ENCODE results near the gene SDK2.

The SDK2 gene

GRCh38 chr17:73609758-73610157 lies 34.5 kb downstream of the SDK2 start:
- no peak for DNase-seq (ENCODE audit: low read depth)

DNA sequence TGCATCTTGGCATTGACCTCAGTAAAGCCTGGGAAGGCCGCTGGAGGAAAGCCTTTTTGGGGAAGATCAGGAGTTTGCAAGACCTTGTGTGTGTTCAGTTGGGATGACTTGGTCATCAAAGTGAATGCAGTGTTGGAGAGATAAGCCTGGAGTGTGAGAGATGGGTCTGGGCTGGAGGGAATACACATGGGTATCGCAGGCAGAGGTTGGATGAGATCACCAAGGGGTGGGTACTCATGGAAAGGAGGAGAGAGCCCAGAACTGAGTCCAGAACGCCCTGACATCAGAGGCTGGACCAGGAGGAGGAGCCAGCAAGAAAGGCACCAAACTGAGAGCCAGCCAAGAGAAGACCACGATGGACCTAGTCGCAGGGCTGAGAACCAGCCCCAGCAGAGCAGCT lies 35.2 kb downstream of the SDK2 start:
- DNase-seq (ENCODE audit: low read depth) = no peak

DNA sequence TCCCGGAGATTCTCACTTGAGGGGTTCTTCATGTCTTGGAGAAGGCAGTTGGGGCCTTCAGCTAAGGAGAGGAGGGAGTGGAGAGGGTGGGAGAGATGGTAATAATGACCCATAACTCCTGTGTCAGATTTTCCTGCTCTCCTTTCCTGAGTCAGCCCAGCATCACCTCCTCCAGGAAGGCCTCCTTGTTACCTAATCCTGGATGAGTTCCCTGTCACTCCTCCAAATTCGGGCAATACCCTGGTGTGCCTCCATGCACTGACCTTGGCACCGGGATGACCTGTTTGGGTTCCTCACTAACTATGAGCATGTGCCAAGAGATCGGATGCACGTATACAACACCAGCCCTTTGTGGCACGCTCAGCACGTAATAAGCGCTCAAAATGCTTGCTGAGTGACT lies 38.8 kb downstream of the SDK2 start:
- DNase-seq (ENCODE audit: low read depth) = no peak

GRCh38 chr17:73604476-73604875 lies 39.8 kb downstream of the SDK2 start:
- no peak for DNase-seq (ENCODE audit: low read depth)

DNA sequence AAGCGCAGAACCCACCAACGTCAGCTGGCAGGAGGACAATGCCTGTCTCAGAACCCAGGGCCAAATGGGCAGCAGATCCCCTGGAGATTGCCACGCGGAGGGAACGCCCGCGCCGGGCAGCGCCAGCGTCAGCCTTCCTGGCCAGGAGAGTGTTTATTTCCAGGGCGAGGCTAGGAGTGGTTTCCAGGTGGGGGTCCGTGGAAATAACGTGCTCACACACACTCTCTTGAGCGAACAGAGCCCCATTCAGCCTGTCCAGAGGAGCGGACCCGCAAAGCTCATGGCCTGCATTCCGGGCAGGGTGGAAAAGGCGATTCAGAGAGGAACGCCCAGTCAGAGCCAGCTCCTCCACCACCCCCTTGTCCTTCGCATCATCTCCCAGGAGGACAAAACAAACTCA lies 40.3 kb downstream of the SDK2 start:
- no peak for DNase-seq (ENCODE audit: low read depth)

GRCh38 chr17:73600103-73600871 lies 44.0 kb downstream of the SDK2 start:
- DNase-seq (ENCODE audit: low read depth) = no peak

- DNase-seq (ENCODE audit: low read depth) = no peak
These were observed 44.6 kb downstream of the SDK2 start for GRCh38 chr17:73599599-73599998.

DNA sequence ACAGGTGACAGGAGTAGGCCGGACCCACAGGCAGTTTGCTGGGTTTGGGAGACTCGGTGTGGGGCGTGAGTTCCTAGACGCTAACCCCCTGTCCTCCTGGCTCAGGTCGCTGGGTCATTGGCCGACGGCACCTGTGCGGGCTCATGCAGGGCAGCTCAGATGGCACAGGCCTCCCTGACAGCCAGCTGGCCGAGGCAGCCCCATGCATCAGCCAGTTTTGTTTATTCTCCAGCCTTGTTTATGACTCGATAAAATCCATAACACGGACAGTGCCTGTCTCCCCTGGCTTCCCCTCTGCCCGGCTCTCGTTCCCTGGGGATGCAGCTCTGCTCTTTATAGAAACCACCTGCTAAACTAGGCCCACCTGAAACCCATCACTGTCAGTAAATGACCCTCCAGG lies 46.0 kb downstream of the SDK2 start:
- DNase-seq (ENCODE audit: low read depth) = no peak

- DNase-seq (ENCODE audit: low read depth) = no peak
These were observed 48.3 kb downstream of the SDK2 start for GRCh38 chr17:73595931-73596330.

GRCh38 chr17:73595479-73595878 lies 48.8 kb downstream of the SDK2 start:
- no peak for DNase-seq (ENCODE audit: low read depth)

GRCh38 chr17:73595068-73595467 lies 49.2 kb downstream of the SDK2 start:
- no peak for DNase-seq (ENCODE audit: low read depth)

- DNase-seq (ENCODE audit: low read depth) = no peak
These were observed 49.6 kb downstream of the SDK2 start for GRCh38 chr17:73594598-73594997.

DNA sequence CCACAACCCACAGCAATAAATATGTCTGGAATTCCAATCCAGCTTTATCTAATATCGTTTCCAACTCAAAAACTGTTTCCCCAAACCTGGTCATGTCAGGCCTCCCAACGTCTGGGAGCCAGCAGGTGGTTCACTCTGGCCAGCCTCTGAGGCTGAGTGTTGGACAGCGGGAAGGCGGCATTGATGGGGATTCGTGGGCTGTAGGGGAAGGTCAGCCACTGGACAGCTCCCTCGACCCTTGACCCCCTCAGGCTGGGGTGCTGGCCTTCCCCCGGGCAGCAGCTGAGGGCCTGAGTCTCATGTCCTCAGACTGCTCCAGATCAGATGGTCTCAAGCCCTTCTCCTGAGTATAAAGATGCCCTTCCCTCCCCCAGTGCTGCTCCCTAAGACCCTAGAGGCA lies 50.2 kb downstream of the SDK2 start:
- DNase-seq (ENCODE audit: low read depth) = no peak

DNA sequence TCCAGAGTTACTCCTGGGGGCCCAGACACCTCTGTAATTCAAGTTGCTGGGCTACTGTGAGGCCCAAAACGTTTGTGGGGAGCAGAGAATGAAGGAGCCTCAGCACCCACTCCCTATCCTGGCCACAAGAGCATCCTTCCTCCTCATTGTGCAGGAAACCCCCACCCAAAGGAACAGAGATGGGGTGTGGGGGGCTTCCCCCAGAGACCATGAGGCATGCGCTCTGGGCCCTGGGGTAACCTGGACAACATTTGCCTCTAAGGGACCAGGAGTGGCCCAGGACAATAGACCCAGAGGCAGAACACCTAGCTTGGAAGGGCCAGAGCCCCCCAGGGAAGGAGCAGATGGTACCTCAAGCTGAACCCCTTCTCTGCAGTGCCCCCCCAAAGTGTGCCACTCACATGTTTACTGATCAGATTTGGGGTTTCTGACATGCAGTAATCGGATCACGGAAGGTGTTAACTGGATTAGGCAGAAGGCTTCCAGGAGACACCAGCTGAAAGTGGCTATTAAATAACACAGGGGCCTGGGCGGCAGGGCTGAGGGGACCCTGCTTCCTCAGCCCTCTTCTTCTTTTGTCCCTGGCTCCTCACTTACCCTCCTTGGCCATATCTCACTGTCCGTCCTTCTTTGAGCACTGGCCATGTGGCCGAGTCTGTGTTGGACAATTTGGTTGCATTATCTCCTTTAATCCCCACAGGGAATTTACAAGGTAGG lies 50.8 kb downstream of the SDK2 start:
- DNase-seq (ENCODE audit: low read depth) = no peak

DNA sequence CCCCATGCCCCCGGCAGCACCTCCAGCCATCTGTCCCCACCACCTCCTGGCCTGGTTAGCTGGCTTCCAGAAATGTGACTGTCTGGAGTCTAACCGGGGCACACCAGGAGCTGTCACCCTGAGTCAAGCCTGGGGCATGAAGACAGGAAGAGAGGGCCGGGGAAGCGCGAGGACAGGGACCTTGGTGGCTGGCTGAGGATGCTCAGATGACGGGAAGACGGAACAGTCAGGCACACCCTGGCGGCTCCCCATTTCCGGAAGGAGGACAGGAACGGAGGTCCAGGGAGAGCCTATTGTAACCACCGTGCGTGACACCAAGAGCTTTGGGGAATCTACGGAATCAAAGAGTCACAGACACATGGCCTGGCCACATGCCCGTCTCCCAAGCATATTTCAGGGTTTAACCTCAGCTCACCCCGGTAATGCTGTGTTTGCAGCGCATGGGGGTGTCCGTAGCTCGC lies 51.7 kb downstream of the SDK2 start:
- DNase-seq (ENCODE audit: low read depth) = no peak

DNA sequence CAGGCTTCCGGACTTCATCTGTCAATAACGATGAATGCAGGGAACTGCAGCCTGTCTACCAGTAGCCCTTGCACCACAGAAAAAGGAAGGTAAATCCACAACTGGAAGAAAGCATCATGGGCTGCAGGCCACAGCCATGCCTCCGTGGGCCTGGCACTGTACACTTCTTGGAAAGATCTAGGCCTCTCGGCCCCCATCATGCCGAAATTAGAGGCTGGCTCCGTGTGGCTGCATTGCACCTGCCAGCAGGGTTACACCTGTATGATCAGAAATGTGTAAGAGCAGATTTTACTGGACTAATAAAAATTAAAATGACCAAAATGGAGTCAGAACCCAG lies 52.2 kb downstream of the SDK2 start:
- DNase-seq (ENCODE audit: low read depth) = no peak

- no peak for DNase-seq (ENCODE audit: low read depth)
These were observed 52.8 kb downstream of the SDK2 start for GRCh38 chr17:73591296-73592078.

DNA sequence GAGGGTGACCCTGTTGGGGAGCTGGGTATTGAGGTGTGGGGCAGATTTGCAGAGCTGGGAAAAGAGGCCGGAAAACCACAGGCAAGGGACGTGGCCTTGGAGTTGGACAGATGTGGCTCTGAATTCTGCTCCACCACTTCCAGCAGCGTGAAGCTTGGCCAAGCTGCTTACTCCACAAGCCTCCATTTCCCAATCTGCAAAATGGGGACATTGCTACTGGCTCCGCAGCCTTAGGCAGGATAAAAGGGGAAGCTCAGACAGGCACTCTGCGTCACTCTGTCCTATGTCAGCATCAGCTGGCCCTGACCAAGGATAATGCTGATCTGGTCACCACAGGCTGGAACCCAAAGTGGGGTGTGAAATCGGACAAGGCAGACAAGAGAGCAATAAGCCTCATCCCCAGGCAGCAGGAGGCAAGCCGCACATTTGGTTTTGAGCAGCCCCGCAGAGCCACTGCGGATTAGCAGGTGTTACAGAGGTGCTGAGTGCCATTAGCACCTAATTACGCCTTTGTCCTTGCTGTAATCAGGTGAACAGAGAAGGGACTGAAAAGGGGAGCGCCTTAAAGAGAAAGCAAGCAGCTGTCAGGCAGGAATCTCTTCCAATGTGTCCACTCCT lies 54.8 kb downstream of the SDK2 start:
- no peak for DNase-seq (ENCODE audit: low read depth)

- DNase-seq (ENCODE audit: low read depth) = no peak
These were observed 55.4 kb downstream of the SDK2 start for GRCh38 chr17:73588891-73589290.

DNA sequence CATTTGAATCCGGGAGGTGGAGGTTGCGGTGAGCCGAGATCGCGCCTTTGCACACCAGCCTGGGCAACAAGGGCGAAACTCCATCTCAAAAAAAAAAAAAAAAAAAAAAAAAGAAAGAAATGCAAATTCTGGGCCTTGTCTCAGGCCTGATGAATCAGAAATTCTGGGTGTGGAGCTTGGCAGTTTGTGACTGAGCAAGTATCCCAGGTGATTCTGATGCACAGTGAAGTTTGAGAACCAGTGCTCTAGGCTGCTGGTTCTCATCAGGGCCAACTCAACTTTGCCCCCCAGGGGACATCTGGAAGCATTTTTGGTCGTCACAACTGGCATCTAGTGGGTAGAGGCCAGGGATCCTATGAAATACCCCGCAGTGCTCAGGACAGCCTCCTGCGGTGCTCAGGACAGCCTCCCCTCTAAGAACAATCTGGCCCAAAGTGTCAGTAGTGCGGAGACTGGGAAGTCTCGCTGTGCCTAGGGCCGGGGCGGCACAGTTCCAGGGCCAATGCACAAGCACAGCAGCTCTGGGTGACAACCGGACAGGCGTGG lies 55.9 kb downstream of the SDK2 start:
- no peak for DNase-seq (ENCODE audit: low read depth)

DNA sequence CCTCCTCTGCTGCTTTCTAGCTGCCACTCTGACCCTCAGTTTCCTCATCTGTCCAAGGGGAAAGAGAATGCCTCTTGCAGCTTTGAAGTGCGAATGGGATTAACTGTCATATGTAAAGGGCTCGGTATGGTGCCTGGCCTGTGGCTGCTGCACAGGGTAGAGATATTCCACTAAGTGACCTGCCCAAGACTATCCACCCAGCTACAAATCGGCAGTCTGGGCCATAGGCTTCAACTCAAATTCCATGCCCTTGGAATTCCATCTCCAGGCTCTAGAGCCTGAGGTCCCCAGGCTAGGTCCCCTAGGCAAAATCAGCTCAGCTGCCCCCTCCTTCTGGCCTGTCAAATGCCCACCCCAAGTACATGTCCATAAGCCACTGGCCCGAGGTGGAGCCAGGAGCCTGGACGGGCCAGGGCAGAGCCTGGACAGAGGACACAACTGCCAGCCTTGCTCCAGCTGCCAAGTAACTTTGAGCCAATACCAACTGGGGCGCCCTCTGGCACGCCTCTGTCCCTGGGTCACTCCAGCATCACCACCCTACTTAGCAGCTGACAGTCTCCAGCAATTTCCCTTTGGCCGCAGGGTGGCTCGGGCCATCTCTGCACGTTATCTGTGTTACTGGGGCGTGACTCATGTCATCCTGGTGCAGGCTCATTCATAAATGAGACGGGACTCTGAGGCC lies 57.2 kb downstream of the SDK2 start:
- DNase-seq (ENCODE audit: low read depth) = no peak

All from amniotic epithelial cell (primary cell).